Hepatic stellate cell (primary cell): ENCODE data around the gene RGS3.

Experiments
- DNase-seq: peaks from one replicate; pipeline ENCODE4 v3.0.0; 2011; ENCODE audit warnings: low spot score

The RGS3 gene

DNA sequence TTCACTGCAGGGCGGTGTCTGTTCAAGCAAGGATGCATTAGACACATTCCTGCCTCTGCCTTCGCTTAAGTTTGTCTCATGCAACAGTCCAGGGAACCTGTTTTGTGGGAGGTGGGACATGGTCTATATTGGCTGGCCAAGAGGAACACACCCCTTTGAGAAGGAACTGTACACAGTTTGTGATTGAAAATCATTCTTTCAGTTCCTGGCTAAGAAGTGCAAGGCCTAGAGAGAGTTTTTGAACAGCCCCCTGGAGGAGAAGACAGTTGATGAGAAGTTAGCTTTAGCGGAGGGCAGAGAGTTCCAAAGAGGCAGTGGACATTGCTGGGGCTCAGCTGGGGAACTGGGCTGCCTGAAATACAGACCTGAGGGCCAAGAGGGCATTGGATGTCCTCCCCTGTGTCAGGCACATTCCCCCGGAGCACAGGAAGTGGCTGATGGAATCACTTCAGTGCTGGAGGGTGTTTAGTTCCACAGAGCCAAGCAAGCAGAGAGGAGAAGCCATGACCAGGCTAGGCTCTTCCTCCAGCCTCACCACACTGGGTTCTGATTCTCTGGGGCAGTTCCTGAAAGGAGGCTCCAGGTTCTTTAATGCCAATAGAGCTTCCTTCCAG lies 66.6 kb downstream of the RGS3 start:
- no peak for DNase-seq

DNA sequence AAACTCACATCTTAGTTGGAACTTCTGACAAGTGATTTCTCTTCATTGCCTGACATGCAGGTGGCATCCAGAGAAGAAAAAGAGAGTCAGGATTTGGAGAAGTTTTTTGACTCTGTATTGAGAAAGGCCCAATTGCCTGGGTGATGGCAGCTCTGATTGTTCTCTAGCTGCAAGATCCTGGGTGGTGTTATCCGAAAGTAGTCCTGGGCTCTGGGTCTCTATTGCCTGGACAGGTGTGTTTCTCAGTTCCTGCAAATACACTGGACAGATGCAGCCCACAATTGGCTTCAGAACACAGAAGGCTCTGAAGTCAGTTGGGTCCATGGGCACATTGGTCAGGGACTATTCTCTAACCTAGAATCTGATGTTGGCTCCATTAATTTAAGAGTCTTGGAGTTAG lies 67.4 kb downstream of the RGS3 start:
- no peak for DNase-seq

DNA sequence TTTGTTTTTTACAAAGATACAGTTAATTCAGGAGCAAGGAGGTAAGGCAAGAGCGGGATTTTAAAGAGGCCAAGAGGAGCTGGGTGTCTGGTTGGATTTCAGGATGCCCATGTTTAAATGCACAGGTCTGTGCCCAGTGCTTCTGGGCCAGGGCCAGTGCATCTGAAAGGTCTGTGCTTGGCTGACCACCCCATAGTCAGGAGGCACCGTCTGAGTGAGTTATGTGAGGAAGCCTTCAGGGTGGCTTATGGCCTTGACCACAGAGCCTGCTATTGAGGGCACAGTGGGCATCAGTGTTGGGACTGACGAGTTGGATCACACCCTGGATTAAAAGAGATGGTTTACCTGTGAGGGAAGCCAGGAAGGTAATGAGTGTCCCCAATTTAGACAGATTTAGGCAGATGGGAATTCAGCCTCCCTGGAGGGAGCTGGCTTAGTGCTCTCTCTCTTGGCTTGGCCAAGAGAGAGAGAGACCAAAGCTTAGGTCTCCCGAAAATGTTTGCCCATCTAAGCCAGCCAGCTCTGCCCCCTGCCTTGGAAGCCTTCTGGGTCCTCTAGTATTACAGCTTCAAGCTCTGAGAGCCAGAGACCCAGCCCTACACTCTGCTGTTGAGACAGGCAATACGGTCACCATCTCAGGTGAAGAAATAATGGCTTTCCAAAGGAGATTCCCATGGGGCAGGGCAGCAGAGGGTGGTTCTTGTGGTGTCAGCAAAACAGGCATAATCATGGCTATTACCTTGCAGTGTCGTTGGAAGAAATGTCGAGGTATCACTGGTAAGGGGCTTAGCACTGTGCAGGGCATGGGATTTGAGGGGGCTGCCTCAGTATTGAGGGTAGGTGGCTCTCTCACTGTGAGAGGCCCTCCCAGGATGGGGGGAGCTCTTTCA lies 68.6 kb downstream of the RGS3 start:
- no peak for DNase-seq

DNA sequence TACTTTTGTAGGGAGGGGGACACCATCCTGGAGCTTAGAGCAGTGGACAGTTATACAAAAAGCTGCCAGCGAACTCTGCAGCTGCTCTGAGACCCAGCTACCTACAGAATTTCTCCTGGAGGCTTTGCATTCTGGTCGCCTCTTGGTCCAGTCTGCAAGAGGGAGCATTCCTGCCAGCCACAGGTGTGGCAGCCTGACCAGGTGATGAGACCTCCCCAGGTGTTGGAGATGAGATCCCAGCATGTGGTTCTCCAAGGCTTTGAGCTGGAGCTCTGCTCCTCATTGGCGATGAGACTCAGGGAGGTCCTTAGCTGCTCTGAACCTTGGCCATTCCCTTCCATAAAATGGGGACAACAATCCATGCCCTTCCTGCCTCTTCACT lies 69.3 kb downstream of the RGS3 start:
- no peak for DNase-seq

DNA sequence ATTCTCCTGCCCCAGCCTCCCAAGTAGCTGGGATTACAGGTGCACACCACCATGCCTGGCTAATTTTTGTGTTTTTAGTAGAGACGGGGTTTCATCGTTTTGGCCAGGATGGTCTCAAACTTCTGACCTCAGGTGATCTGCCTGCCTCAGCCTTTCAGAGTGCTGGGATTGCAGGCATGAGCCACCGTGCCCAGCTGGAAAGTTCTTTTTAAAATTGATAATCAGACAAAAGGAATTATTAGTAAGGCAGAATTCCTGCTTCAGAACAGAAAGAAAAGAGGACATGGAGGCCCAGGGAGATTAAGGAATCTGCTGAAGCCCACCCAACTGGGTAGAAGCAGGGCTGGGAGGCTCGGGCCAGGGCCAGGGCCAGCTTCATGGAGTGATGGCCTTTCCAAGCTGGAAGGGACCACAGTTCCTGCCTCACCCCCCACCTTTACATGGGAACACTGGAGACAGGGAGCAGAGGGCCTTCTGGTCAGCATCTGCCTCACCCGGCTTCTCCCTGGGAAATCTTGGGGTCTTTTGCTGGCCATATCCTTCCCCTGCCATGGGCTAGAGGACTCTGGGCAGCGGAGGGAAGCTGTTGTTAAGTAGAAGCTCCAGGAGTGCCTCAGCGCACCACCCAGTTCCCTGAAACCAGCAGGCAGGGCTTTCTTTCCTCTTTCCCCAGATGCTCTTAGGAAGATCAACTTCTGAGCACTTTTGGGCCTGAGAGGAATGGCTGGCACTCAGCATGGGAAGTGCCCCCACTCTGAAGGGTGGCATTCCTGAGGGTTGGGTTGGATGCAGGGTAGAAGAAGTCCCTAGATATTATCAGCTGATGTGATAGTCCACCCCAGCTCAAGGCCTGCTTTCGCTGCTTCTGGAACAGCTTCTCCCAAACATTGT lies 70.1 kb downstream of the RGS3 start:
- DNase-seq: no peak

DNA sequence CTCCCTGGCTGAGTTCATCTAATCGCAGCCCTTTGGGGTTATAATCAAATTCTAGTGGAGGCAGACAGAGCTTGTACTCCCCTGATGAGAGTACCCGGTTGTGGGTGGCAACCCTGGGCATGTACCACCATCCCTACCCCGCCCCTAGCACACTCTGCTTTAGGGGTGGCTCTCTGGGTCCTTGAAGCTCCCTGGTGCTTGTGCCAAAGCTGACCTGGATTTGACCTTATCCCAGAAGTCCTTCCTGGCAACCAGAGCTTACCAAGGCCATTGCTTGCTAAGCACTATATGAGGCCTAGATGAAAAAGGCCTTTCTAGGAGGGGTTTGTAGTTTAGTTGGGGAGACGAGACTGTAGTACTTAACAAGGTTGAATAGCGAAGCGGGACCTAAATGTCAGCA lies 72.2 kb downstream of the RGS3 start:
- no peak for DNase-seq

DNA sequence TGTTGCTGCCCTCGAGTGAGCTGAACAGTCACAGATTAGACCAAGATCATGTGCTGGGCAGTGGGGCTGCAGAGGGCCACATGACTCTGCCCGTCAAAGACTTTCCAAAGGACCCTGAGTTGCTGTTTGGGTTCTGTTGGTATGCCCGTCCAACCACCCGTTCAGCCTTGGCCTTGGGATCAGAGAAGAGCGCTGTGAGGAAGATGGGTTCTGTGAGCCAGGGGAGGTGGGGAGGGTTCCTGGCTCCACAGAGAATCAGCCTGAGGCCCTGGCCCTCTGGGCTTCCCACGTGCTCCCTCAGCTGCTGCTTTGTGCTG lies 72.6 kb downstream of the RGS3 start:
- DNase-seq: no peak

DNA sequence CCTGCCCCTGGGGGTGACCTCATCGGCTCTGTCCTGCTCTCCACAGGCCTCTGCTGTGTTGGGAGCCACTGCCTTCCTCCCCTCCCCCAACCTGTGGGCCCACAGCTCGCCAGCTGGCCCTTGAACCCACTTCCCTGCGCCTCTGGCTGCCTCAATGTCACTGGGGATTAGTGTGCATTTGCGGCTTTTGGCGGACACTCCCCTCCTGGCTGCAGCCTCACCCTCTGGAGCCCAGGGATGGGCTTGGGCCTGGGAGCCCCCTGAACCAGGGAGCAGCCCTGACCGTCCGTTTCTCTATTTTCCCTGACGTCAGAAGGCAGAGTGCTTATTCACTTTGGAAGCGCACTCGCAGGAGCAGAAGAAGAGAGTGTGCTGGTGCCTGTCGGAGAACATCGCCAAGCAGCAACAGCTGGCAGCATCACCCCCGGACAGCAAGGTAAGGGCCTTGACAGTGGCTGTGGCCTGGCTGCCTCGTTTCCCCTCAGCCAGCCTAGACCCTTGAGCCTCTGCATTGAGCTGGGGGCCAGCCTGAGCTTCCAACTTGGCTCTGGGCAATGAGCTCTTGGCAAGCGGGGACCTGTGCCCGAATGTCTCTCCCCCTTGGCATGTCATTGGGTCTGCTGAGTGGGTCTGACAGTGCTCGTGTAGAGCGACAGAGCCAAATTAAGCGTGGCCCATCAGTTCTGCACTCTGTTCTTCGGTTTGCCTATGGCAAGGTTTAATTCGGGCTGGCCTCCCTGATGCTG lies 73.1 kb downstream of the RGS3 start:
- DNase-seq: no peak

DNA sequence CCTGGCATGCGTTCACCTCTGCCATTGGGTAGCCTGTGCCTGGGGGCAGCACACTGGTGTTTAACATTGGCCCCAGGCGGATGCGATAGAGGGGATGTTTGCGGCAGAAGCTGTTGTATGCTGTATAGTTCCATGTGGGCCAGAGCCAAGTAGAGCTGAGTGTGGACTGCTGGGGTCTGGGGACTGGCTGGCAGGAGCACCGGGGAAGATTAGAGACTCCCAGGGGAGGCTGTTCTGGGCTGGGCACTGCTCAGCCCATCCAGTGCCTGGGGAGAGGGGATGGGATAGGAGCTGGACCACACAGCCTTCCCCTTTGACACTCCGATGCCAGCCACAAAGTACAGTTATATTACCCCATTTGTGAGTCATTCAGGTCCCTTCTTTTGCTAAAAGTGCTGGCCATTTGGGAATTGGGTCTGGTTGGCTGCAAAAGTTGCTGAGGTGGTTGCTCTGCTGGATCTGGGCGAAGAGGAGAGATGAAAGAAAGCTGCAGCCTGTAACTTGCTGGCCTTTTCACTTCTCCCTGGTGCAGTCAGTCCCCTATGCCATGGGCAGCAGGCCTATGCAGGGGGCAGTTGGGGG lies 73.8 kb downstream of the RGS3 start:
- DNase-seq: no peak

DNA sequence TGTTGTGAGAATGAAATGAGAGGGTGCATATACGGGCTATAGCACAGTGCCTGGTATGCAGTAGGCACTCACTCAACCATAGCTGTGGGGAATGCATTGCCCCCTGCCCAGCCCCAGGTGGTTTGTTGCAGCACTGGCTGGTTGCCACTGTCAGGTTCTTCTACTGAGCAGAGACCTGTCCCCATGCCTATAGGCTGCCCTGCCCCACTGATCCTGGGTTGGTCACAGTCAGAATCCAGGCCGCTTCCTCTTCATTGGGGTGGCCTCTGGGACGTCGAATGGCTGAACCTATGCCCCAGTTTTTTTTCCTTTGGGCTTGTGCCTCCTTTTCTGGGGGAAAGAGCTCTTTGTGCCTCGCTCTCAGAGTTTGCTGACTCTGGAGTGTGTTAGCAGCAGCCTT lies 74.6 kb downstream of the RGS3 start:
- no peak for DNase-seq

DNA sequence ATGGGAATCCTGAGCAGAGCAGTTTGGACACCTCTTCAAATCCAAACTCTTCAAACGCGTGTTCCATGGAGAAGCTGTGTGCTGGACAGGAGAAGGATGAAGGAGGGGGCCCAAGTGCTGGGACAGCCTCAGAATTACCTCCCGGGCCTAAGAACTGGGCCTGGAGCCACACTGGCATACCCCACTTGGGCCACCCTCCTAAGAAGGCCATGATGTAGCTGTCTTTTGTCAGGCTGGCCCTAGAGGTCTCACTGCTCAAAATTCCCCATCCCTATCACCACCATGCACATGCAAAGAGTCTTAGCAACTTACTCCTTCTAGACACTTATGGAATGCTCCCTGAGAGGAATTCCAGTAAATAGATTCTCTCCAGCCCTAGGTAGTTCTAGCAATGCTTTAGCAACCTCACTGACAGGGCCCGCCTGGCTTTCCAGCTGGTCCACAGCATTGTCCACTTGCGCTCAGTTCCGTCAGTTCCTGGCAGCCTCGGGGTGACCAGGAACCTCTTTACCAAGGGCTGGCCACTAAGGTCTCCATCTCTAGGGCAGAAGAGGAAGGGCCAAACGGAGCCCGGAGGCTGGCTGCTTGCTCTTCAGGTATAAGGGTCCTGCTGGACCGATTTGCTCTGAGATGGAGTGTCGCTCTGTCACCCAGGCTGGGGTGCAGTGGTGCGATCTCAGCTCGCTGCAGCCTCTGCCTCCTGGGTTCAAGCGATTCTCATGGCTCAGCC lies 75.3 kb downstream of the RGS3 start:
- no peak for DNase-seq

DNA sequence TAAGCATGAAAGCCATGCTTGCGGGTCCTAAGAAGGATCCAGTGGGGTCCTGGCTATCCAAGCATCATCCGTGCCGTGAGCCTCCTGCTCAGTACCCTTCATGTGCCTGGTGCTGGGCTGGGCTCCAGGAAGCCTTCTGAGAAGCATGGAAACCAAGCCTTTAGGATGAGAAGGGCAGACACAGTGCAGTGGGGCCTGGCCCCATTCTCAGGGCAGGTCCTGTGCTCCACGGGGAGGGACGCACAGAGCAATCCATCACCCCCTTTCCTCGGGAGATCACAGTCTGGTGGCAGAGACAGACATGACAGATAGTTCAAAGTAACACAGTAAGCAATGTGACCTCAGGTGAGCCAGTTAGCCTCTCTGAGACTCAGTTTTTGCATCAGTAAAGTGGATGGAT lies 76.9 kb downstream of the RGS3 start:
- no peak for DNase-seq

DNA sequence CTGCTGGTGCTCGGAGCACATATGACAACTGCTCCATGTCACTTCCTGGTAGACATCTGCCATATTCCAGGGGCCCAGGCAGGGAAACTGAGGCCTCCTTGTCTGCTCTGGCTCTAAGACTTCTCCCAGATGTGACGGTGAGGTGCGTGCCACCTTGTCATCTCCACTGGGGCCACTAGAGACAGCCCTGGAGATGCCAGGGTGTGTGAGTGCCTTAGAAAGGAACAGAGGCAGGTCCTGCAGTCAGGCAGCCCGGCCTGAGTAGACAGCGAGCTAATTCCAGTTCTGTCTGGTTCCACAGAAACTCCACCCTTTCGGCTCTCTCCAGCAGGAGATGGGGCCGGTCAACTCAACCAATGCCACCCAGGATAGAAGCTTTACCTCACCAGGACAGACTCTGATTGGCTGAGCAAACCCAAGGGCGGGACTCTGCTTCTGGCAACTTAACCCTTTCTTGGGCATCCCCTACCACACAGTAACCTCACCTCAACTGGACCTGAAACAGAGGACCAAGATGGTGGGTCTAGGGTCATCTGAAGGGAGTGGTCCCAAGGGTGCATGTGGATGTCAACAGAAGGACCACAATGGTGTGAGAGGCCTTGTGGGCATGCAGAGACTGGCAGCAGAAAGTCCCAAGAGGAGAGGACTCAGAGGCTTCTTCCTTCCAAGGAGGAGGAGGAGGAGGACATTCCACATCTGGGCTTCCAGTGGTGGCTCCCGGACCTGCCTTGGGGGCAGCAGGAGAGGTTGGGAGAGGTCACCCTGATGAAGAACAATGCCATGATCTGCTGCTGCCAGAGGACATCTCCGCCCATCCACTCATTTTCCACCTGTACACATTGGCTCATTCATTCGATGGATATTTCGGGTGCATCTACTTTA lies 77.7 kb downstream of the RGS3 start:
- peak; percentile 60 for DNase-seq

DNA sequence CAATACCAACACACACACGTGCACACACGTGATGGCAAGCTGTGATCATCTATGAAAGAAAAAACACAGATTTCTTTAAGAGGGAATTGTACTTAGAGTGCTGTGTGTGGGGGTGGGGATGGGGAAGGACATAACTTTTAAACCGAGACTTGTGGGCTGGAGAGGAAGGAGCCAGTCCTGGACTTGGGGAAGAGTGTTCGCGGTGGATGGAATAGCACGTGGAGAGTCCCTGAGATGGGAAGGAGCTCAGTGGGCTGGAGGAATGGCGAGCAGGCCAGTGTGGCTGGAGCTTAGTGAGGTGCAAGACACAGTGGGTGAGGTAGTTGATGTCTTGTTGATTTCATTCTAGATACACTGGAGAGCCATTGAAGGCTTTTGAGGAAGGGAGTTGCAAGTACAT lies 78.5 kb downstream of the RGS3 start:
- DNase-seq: no peak

DNA sequence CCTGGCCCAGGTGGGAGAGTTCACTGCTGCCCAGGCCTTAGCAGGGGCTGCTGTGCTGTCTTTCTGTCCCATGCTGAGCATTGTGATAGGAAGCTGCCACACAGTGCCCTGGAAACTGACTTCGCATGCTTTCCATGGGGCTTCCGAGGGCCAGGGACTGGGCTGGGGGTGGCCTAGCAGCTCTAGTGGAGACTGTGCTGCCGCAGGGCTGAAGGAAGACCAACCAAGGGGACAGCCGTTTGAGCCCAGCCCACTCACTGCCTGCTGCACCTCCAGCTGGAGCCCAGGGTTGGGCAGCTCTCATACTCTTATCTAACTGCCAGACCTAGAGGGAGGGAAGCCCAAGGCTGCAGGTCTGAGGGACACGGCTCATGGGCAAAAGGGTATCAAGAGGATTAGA lies 79.2 kb downstream of the RGS3 start:
- DNase-seq: no peak

DNA sequence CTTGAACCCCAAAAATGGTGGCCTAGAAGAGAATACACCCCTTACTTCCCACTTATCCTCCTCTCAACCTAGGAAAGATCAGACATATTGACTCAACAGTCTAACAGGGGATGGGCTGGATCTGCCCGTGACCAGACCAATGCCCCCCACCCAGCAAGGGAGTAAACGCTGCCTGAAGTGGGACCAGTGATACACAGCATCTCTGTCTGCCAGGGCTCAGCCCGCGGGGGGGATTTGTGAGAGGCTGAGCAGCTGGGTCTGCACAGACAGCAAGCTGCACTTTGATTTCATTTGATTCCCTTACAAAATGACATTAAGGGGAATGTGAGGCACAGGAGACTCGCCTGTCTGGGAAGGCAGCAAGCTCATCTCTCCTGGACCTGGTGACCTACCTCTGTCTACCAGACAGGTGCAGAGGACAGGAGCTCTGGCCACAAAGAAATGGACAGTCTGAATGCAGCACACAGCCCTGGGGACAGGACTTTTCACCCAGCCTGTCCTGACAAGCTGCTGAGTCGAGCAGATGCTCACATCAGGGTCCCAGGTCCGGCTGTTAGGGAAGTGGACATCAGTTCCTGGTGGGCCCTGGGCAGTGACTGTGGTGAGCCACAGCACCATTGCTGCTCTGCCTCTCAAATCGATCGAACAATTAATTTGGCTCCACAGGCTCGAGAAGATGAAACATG lies 79.9 kb downstream of the RGS3 start:
- DNase-seq: no peak

DNA sequence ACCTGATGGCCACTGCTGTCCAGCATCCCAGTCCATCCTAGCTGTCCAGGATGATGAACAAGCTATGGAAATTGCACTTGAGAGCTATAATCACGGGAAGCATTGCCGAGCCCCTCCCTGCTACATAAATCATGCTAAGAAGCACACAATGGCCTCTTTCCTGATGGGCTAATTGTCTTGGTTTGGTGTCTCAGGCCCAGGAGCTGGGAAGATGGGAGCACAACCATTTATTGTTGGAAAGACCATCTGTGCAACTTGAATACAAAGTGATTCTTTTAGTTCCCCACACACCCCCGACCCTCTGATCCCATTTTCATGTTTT lies 80.4 kb downstream of the RGS3 start:
- no peak for DNase-seq

DNA sequence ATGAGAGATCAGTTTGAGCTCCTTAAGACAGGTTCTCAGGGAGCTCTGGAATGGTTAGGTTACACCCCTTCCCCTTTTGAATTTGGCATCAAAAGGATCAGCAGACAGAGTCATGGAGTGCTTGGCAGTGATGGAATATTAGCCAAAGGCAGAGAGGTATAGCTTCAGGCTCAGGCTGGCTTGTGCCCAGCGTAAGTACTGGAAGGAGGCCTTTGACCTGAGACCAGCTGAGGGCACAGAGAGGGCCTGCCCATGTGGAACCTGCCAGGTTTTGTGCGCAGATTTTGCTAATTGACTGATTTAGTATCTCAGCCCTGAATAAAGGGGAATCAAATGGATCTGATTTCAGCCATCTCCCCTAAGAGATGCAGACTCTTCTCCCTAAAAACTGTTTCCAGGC lies 81.5 kb downstream of the RGS3 start:
- no peak for DNase-seq

DNA sequence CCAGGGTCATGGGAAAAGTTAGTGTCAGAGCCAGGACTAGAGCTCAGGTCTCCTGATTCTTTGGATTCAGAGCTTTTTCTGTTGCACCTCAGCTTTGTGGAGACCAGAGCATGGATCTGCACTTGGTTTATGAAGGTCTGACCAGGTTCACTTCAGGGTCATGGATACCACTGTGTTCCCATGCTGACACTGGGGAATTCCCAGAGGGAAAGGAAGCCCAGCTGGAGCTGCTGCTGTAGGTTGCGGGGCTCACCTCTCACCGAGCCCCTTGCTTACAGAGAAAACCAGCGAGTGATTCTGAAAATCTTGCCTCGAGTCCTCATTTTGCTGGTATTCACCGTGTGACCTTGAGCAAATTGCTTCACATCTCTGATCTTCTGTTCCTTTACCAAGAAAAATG lies 83.0 kb downstream of the RGS3 start:
- DNase-seq: no peak

DNA sequence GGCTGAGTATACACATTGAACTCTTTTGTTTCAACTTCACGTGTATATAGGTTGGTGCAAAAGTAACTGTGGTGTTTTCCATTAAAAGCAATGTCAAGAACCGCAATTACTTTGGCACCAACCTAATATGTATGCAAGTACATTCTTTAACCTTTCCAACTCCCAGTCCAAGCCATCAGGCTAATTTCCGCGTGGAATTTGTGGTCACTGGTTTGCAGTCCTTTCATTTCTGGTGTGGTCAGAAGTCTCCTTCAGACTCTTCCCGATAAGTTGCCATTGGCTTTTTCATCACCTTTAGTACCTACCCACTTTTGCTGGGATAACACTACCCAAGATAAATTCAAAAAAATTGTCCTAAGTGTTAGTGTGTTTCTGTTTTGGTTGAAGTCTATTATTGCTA lies 84.0 kb downstream of the RGS3 start:
- DNase-seq: no peak
